ENCODE measurements around the gene UIMC1.

Gene UIMC1

DNA sequence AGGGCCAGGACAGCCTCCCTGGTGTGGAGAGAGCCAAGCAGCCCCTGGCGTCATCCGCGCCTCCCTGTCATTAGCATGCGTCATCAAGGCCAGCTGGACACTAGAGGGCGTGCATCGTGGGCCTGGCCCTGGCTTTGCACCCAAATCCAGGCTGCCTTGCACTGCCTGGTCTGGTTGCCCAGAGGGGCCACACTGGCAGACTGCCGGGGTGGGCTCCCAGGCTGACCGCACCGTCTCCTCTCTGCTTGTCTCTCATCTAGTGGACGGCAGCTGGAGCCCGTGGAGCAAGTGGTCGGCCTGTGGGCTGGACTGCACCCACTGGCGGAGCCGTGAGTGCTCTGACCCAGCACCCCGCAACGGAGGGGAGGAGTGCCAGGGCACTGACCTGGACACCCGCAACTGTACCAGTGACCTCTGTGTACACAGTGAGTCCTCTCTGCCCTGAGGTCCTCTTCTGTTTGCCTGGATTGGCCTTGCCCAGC is 136.4 kb downstream of the UIMC1 start:
- no peak for DNase-seq (ENCODE audit: low read depth)

DNA sequence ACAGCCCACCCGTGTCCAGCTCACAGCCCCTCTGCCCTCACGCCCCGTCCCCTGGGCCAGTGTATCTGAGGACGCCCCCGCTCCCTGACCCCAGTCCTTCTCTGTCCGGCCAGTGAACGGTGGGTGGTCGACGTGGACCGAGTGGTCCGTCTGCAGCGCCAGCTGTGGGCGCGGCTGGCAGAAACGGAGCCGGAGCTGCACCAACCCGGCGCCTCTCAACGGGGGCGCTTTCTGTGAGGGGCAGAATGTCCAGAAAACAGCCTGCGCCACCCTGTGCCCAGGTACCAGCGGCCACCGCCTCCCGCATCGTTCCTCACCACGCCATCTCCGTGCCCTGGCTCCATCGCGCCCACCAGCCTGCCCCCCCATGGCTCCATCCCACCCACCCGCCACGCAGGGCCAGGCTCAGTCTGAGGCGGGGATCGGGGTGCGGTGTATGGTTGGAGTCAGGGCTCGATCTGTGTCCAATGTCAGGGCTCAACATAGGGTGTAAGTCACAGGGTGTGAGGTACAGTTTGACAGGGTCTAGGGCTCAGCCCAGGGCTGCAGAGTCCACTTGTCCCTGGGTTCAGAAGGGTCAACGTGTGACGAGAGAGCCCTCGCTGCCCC is 137.0 kb downstream of the UIMC1 start:
- no peak for DNase-seq (ENCODE audit: low read depth)

DNA sequence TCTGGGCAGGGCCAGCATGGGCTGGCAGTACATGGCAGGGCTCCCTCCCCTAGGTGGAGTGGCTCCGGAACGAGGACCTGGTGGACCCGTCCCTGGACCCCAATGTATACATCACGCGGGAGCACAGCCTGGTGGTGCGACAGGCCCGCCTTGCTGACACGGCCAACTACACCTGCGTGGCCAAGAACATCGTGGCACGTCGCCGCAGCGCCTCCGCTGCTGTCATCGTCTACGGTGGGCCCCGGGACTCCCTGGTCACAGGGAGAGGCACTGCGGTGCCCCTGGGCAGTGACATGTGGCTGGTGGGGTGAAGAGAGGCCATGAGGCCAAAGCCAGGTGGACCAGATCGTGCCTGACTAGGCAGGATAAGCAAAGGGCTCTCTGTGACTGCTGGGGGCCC is 137.8 kb downstream of the UIMC1 start:
- no peak for DNase-seq (ENCODE audit: low read depth)

DNA sequence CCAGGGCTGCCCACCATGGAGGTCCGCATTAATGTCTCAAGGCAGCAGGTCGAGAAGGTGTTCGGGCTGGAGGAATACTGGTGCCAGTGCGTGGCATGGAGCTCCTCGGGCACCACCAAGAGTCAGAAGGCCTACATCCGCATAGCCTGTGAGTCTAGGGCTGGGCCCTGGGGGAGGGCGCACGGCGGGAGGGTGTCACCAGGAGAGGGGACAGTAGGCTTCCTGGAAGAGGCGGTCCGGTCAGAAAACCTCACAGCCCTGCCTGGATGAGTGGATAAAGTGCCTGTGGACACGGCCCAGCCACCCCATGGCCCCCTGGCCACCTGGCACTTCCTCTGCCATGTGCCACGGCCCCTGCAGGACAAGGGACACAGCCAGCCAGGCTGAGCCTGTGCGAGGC is 138.5 kb downstream of the UIMC1 start:
- no peak for DNase-seq (ENCODE audit: low read depth)

DNA sequence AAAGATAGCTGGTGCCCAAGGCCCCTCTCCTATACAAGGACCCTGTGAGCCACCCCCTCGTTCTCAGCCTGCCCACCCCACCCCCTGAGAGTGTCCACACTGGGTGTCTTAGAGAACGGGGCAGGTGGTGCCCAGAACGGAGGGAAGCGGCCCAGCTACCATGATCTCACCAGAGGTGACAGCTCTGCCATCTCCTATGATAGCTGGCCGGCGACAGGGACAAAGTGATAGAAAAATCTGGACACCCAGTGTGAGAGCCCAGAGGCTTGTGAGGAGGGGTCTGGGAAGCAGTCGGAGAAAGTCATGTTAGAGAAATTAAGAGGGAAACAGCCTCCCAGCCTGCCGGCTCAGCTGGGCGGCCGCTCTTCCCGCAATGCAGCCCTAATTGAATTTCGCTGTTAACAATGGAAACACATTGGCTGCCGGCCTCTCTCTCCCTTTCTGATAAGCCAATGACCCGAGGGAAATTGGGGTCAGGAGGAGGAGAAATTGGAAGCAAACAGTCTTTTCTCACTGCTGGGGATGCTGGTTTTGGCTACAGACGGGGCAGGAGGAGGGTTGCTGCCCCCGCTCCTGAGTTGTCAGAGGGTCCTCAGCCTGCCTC is 139.8 kb downstream of the UIMC1 start:
- DNase-seq (ENCODE audit: low read depth): no peak

DNA sequence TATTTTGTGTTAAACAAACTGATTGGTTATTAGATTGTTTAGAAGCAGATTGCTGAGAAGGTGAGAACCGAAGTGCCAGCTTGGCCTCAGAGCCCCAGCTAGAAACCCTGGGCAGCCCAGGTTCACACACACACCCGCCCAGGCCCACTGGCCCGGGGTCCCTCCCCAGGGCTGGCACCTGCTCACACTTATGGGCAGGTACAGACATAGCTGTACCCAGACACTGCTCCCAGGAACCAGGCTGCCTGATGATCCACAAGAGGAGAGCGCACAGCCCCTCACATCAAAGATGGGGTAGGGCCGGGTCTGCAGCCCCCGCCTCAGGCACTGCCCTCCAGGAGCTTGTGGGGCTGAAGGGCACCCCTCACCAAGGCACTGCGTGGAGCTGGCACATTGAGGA is 140.6 kb downstream of the UIMC1 start:
- no peak for DNase-seq (ENCODE audit: low read depth)

DNA sequence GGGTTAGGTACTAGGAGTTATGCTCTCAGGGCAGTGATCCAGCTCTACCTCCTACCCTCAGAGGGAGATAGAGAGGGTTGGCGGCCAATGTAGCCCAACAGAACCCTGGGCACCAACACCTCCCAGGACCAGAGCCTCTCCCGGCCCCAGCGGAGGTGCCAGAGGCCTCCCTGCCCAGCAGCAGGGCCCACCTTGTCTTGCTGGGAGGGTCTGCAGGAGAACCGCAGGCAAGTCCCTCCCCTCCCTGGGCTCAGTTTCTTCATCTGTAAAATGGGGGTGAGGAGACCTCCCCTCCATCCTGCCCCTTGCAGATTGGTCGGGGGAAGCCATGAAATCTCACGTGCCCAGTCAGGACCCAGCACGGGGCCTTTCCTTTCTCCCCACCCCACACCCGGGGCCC is 141.8 kb downstream of the UIMC1 start:
- DNase-seq (ENCODE audit: low read depth): no peak

DNA sequence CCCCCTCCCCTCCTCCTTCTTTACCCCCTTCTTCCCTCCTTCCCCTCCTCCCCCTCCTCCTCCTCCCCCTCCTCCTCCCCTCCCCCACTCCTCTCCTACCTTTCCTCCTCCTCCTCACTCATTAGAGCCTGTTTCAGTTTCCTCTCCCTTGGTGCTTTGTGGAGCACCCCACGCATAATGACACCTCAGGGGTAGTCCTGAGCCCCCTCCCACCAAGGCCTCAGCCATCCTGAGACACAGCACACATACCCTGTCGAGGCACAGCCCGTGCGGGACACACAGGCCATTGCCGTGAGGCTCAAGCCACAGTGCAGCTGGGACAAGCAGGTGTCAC is 142.8 kb downstream of the UIMC1 start:
- no peak for DNase-seq (ENCODE audit: low read depth)

DNA sequence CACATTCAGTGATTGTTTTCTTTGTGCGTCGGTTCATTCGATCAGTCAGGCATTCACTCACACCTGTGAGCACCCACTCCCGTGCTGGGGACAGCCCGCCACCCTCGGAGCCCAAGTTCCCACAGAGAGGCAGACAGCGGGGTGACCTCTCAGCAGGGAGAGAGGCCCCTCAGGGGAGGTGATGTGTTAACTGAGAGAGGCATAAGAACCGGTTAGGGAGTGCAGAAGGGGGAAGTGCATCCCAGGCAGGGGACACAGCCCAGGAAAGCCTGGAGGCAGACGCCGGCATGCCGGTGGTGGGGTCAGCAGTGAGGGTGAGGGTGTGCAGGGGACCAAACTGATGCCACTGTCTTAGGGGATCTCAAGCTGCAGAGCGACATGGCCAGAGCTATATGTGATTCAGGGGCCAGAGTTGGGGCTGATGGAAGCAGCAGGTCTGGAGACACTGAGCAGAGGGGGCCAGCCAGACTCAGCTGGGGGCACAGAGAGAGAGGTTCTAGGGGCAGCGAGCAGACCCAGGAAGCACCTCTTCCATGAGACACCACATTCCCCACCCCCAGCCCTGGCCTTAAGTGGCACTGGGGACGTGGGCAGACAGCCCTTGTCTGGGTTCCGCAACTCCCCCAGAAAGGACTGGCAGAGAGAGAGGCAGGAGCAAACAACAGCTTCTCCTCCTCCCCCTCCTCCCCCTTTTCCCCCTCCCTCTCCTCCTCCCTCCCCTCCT is 143.4 kb downstream of the UIMC1 start:
- DNase-seq (ENCODE audit: low read depth): no peak

DNA sequence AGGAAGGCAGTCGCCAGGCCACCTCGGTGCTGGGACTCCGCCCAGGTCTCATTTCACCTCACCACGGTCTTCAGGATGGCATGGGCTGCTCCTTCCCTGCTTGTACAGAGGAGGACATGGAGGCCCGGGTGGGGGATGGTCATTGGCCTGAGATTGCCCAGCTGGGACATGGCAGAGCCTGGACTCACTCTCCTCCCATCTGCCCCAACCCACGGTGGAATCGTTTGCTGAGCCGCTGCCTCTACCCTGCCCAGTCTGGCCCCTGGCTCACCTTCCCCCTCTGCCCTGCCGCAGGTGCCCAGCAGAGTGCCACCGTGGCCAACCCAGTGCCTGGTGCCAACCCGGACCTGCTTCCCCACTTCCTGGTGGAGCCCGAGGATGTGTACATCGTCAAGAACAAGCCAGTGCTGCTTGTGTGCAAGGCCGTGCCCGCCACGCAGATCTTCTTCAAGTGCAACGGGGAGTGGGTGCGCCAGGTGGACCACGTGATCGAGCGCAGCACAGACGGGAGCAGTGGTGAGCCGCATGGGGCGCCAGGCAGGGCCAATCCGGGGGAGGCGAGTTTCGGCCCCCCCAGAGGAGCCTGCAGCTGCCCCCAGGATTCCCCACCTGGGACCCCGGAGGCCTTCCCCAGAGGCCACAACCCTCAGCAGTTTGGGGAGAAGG is 144.1 kb downstream of the UIMC1 start:
- no peak for DNase-seq (ENCODE audit: low read depth)

DNA sequence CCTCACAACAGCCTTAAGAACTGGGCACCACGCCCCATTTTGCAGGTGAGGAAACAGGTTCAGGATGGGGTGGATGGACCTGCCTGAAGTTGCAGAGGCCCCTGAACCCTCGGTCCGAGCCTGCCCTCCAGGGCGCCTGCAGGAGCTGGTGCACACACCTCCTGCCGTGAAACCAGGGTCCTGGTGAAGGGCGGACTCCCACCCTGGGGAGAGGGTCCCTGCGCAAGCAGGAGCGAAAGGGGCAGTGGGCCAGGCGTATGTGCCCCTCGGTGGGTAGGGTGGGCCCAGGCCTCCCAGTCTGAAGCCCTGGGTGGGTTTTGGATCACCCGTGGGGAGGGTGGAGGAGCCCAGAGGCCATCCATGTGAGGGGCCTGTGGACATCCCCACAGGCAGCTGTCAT is 145.3 kb downstream of the UIMC1 start:
- DNase-seq (ENCODE audit: low read depth): no peak

DNA sequence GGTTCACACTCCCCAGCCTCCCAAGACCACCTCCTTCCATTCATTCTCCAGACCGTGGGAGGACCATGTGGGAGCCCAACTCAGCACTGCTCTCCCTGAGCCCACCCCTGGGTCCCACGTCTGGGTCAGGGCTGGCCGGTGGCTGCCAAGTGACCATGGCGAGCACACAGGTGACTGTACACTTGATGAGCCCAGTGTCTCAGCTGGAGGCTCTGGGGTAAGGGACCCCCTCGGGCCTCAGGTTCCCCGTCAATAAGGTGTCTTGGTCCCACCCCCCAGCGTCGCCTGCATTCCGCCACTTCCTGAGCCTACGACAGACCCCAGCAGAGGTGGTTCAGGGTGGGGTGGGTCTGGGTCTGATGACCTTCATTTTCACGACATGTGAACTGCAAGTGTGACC is 146.2 kb downstream of the UIMC1 start:
- no peak for DNase-seq (ENCODE audit: low read depth)

DNA sequence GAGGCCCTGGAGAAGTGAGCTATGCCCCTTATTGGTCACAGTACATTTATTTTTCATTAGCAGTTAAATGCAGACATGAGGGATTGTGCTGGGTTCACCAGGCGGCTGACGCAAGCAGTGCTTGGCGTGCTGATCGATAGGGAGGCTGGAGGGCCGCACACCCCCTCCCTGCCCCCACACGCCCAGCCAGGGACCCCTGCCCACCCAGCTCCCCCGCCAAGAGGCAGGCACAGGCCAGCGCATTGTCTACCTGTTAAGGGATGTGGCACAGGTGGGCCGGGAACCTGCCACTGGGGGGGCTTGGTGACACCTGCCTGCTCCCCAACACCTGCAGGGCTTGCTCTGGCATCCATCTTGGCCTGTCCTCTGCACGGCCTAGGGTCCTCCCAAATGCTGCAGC is 146.7 kb downstream of the UIMC1 start:
- no peak for DNase-seq (ENCODE audit: low read depth)

DNA sequence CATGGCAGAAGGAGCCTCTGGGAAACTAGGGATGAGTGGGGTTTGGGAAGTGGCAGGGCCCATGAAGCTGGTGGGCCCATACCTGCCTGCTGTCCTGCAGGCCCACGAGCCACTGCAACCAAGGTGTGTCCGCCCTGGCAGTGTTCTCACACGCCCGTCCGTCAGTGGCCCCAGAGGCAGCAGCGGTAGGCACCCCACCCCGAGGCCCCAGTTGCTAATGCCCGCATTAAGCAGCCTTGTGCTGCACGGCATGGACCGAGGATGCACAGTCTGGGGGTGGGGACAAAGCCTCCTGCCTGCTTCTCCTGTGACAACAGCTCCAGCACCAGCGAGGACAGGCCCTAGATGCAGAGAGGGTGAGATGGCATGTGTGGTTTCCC is 148.7 kb downstream of the UIMC1 start:
- DNase-seq (ENCODE audit: low read depth): no peak

DNA sequence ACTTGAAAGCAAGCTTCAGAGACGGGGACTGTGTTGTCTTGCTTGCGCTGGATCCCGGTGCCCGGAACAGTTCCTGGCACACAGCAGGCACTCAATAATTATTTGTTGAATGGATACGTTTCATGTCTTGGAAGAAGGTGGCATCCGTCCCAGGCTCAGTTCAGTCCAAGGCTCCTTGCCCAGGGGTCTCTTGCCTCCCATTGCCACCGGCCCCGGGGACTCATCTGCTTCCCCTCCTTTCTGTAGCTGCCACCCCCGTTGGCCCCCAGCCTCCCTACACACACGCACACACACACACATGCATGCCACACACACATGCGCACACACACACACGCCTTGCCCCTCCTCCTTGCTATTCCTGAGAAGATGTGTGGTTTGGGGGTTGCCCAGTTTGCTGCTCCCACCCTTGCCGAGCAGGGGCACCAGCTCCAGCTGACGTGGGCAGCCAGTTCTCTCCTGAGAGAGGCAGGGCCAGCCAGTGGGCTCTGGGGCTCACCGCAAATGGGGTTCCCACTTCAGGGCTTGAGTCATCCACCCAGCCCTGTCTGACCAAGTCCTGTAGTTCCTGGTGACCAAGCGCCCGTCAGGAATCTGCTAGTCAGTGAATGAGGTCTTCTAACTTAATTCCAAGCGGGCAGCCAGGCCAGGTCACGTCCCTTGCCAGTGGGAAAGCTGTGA is 149.2 kb downstream of the UIMC1 start:
- no peak for DNase-seq (ENCODE audit: low read depth)

DNA sequence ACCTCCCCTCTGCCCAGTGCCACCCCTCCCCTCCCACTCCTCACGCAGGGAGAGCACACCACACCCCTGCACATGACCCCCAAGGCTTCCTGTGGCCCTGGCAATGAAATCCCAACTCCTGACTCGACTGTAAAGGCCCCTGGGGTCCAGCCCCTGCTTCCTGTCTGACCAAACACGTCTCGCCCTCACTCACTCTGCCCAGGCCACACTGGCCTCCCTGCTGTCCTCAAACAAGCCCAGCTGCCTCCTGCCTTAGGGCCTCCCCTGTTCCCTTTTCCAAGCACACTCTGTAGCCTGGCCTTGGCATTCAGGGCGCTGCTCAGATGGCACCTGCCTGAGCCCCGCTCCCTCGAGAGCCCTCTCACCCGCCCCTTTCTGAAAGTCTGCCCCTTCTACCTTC is 149.8 kb downstream of the UIMC1 start:
- no peak for DNase-seq (ENCODE audit: low read depth)

DNA sequence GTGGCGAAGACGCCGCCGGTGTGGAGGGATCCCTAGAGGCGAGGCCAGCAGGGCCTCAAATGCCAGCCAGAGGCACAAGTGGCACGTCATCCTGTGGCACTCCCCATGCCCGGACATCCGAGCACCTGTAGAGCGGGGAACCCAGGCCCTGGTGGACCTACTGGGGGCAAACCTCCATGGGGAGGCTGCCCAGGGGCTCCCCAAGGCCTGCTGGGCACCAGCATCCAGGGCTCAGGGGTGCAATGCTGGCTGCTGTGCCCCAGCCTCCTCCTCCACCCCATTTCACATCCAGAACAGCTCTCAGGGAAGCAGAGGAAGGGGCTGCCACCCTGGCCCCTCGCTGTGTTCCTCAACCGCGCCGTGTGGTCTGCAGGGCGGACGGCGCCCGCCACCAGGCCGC is 151.0 kb downstream of the UIMC1 start:
- DNase-seq (ENCODE audit: low read depth): no peak

All from stimulated activated CD8-positive, alpha-beta memory T cell treated with anti-CD3 and anti-CD28 coated beads, Interleukin-15, amount 100 ng/mL, for 24 hours (primary cell).